AG04449 (cell line): Measurements from ENCODE around the gene CCL7.

Experiments used
- CTCF ChIA-PET: fragments of 350-600 bp; formaldehyde crosslinking; extraction: SDS; loops from one replicate; lab custom pipeline; 2021; ENCODE audit warnings: antibody characterized with exemption; lab: Yijun Ruan, JAX
- POLR2A ChIA-PET: fragments of 400-600, 350-600 bp; formaldehyde crosslinking; extraction: SDS; loops from one replicate; lab custom pipeline; 2020; ENCODE audit warnings: antibody characterized with exemption, inconsistent platforms; lab: Yijun Ruan, JAX
- DNase-seq: peaks from one replicate; pipeline ENCODE4 v3.0.0-alpha.2; 2010; ENCODE audit warnings: low read depth, low spot score
- H3K4me3 ChIP-seq: 2 replicates; pipeline ENCODE4 v1.5.1; 2011; ENCODE audit warnings: low read depth, mild to moderate bottlenecking, control low read depth, low read length
- CTCF ChIP-seq: IDR thresholded peaks from one replicate; pipeline ENCODE4 v1.5.1; 2011; ENCODE audit warnings: mild to moderate bottlenecking, moderate library complexity, low read length, control low read depth, inconsistent platforms; ENCODE audit not compliant: insufficient read depth; ENCODE audit errors: missing control alignments

CCL7 gene

GRCh38 chr17:34302636-34303035 is 32.6 kb downstream of the CCL7 start:
- TF ChIP-seq CTCF = no peak
- ChIA-PET CTCF (interaction anchor here (1.8 to 14.9 kb wide), 4 partner anchors 17 to 100 kb away, joined by 4 to 183 read pairs (median 87); partner anchors contain the start of genes CCL1, CCL2 and CCL8), POLR2A (interaction anchor here (1.1 kb wide), 1 partner anchor 64 kb away, joined by 3 read pairs; no protein-coding TSS in a partner anchor)
- DNase-seq = no peak
- no peak overlapping the region for H3K4me3 ChIP-seq

GRCh38 chr17:34303606-34304005 is 33.6 kb downstream of the CCL7 start:
- CTCF ChIA-PET = interaction anchor here (1.2 to 14.9 kb wide), 3 partner anchors 9 to 101 kb away, joined by 3 to 183 read pairs (median 163); partner anchors contain the start of gene CCL1
- POLR2A ChIA-PET = no interaction called here
- no peak for TF ChIP-seq CTCF
- H3K4me3 ChIP-seq = no peak overlapping the region
- DNase-seq = no peak

- CTCF ChIA-PET = interaction anchor here (0.7 to 14.9 kb wide), 9 partner anchors 14 to 134 kb away, joined by 3 to 183 read pairs (median 4); partner anchors contain the start of gene CCL1
These were observed 35.0 kb downstream of the CCL7 start for GRCh38 chr17:34305061-34305460.

GRCh38 chr17:34305606-34306005 is 35.6 kb downstream of the CCL7 start:
- TF ChIP-seq CTCF = no peak
- POLR2A ChIA-PET = no interaction called here
- no peak for DNase-seq
- no peak overlapping the region for H3K4me3 ChIP-seq
- CTCF ChIA-PET = interaction anchor here (0.5 to 14.9 kb wide), 13 partner anchors 11 to 1307 kb away, joined by 3 to 183 read pairs (median 3); partner anchors contain the start of gene CCL1

More at GRCh38 chr17:34305061-34305460, 35.0 kb downstream of the CCL7 start:
- POLR2A ChIA-PET = no interaction called here
- DNase-seq = no peak
- no peak for TF ChIP-seq CTCF
- H3K4me3 ChIP-seq = no peak overlapping the region

- DNase-seq = no peak
- CTCF ChIA-PET = interaction anchor here (0.7 to 14.9 kb wide), 19 partner anchors 10 to 110 kb away, joined by 3 to 183 read pairs (median 3); partner anchors contain the start of gene CCL1
- POLR2A ChIA-PET = no interaction called here
- peak; percentile 53 for TF ChIP-seq CTCF
- H3K4me3 ChIP-seq = no peak overlapping the region
These were observed 36.4 kb downstream of the CCL7 start for GRCh38 chr17:34306466-34306865.

- no peak overlapping the region for H3K4me3 ChIP-seq
- ChIA-PET CTCF (interaction anchor here (0.8 to 14.9 kb wide), 16 partner anchors 13 to 111 kb away, joined by 3 to 183 read pairs (median 3); partner anchors contain the start of gene CCL1), POLR2A (no interaction called here)
- no peak for DNase-seq
- TF ChIP-seq CTCF = no peak
These were observed 37.1 kb downstream of the CCL7 start for GRCh38 chr17:34307110-34307509.
